Hematopoietic multipotent progenitor cell (in vitro differentiated cells): ENCODE results near the gene PCDHGA1. TPM values are rescaled to one million over a fixed set of nuclear protein-coding genes. Genes with fewer than 3 reads are reported as not detected.
"Not testable (repeated sequence)": the region's sequence is repeated elsewhere in the genome, so short reads cannot be mapped to it uniquely, and the experiment has no call there.

ENCODE experiments used
- DNase-seq, 3 donors: peaks; one replicate each; pipeline ENCODE4 v3.0.0-alpha.2; 2011 to 2015; ENCODE audit warnings: low read depth in 2 of 3, low spot score in 2 of 3
- total RNA-seq: library from RNA; depleted of rRNA; stranded (reverse); fragments of >200 nt; gene quantifications from one replicate; pipeline ENCODE4 v1.2.3, GENCODE V29; 2012

Gene PCDHGA1
- total RNA-seq, result under 0.01 TPM

GRCh38 chr5:141330299-141331080, at the start of gene PCDHGA1:
Gene PCDHGA1, plus strand, starts transcription at chr5:141330514.
- DNase-seq, result peak in 1 of 3 donors; percentile 41

- no peak for DNase-seq
Observed at GRCh38 chr5:141298376-141298775, 31.9 kb upstream of the PCDHGA1 start.

- no peak for DNase-seq
Observed at GRCh38 chr5:141303756-141304155, 26.6 kb upstream of the PCDHGA1 start, which contains the start of gene SLC25A2. Gene SLC25A2, minus strand, starts transcription at chr5:141304049. Its CDS starts 184 bp downstream, at chr5:141303865.

GRCh38 chr5:141306630-141307029, 23.7 kb upstream of the PCDHGA1 start:
- no peak for DNase-seq

- no peak for DNase-seq
Observed at GRCh38 chr5:141313711-141314110, 16.6 kb upstream of the PCDHGA1 start.

GRCh38 chr5:141316963-141317362, 13.4 kb upstream of the PCDHGA1 start:
- not testable (repeated sequence) for DNase-seq

- no peak for DNase-seq
Observed at GRCh38 chr5:141319202-141319601, 11.1 kb upstream of the PCDHGA1 start.

GRCh38 chr5:141319699-141320098, 10.6 kb upstream of the PCDHGA1 start:
- no peak for DNase-seq

- peak; percentile 85 to 99 (median 95) for DNase-seq
Observed at GRCh38 chr5:141320225-141321169, 9.8 kb upstream of the PCDHGA1 start, which contains the start of gene TAF7. Gene TAF7, minus strand, starts transcription at chr5:141320784. Its CDS starts 740 bp downstream, at chr5:141320044.

GRCh38 chr5:141322261-141322660, 8.1 kb upstream of the PCDHGA1 start:
- DNase-seq, result no peak

- DNase-seq, result peak; percentile 28 to 46 (median 41)
Observed at GRCh38 chr5:141326088-141326854, 4.0 kb upstream of the PCDHGA1 start.

GRCh38 chr5:141328231-141328630, 2.1 kb upstream of the PCDHGA1 start:
- no peak for DNase-seq

- not testable (repeated sequence) for DNase-seq
Observed at GRCh38 chr5:141332571-141332970, 2.3 kb downstream of the PCDHGA1 start.

GRCh38 chr5:141338538-141339306, 8.4 kb downstream of the PCDHGA1 start, which contains the start of gene PCDHGA2:
Gene PCDHGA2, plus strand, starts transcription at chr5:141338760.
- DNase-seq, result peak in 1 of 3 donors; percentile 60

- DNase-seq, result not testable (repeated sequence)
Observed at GRCh38 chr5:141340781-141341354, 10.6 kb downstream of the PCDHGA1 start.

GRCh38 chr5:141342773-141343172, 12.5 kb downstream of the PCDHGA1 start:
- DNase-seq, result no peak

GRCh38 chr5:141343242-141343952, 13.1 kb downstream of the PCDHGA1 start, which contains the start of gene PCDHGA3:
Gene PCDHGA3, plus strand, starts transcription at chr5:141343829. Its CDS starts 205 bp downstream, at chr5:141344034.
- peak in 1 of 3 donors; percentile 52 for DNase-seq

GRCh38 chr5:141343953-141344463, 13.7 kb downstream of the PCDHGA1 start:
- no peak for DNase-seq
